ENCODE results near the gene SLC26A3.

GRCh38 chr7:107777702-107778101 is 25.3 kb downstream of the SLC26A3 start:
- TF ChIP-seq CTCF (IDR thresholded peaks at IDR 0.05): no peak
- TF ChIP-seq POLR2A (IDR thresholded peaks at IDR 0.05): no peak
